HG03159 (cell line): ENCODE measurements around the gene PTDSS2.

Experiments used
- ATAC-seq: cut with Tn5 transposase; IDR thresholded peaks from one replicate; pipeline ENCODE4 v1.9.1; 2021; ENCODE audit warnings: mild to moderate bottlenecking, moderate library complexity; ENCODE audit not compliant: unreplicated experiment

The PTDSS2 gene

DNA sequence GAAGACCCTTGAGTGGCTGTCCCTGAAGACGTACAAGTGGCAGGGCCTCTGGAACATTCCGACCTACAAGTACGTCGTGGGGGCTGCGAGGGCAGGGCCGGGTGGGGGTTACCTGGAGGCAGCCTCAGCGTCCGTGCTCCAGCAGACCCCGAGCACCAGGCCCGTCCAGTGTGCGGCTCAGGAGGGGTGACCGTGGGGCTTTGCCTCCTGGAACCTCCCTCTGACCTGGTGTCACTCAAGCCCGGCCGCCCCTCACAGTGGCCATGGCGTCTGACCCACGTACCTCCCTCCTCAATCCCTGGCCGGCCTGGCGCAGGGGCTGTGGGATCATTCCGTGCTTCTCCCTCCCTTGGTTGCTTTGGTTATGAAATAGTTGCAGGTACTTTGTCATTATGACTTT, 38.5 kb downstream of the PTDSS2 start:
- no peak for ATAC-seq

DNA sequence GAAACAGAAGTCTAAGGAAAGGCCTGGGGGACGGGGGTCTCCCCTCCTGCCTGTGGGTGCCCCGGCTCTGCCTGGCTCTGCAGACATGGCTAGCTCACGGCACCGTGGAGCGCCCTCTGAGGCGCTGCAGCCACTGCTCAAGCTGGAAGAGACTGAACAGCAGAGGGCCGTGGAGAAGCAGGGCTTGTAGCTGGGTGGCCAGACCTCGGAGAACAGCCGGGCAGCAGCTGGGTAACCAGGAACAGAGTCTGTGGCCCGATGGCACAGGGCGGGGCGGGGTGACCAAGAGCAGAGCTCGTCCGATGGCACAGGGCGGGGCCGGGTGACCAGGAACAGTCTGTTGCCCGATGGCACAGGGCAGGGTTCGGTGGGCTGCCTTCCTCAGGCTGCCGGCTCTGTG, 38.9 kb downstream of the PTDSS2 start:
- no peak for ATAC-seq

DNA sequence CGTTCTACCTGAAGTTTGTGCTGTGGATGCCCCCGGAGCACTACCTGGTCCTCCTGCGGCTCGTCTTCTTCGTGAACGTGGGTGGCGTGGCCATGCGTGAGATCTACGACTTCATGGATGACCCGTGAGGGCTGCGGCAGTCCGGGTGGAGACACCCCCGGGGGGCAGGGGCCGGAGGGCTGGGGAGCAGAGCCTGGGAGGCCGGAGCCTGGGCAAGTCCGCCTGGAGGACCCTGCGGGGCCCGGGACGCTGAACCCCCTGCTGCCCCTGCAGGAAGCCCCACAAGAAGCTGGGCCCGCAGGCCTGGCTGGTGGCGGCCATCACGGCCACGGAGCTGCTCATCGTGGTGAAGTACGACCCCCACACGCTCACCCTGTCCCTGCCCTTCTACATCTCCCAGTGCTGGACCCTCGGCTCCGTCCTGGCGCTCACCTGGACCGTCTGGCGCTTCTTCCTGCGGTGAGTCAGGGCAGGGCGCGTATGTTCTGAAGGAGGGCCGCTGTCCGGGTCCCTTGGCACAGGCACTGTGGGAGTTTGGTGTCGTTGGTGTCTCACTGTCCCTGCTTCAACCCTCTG, 39.6 kb downstream of the PTDSS2 start:
- no peak for ATAC-seq

DNA sequence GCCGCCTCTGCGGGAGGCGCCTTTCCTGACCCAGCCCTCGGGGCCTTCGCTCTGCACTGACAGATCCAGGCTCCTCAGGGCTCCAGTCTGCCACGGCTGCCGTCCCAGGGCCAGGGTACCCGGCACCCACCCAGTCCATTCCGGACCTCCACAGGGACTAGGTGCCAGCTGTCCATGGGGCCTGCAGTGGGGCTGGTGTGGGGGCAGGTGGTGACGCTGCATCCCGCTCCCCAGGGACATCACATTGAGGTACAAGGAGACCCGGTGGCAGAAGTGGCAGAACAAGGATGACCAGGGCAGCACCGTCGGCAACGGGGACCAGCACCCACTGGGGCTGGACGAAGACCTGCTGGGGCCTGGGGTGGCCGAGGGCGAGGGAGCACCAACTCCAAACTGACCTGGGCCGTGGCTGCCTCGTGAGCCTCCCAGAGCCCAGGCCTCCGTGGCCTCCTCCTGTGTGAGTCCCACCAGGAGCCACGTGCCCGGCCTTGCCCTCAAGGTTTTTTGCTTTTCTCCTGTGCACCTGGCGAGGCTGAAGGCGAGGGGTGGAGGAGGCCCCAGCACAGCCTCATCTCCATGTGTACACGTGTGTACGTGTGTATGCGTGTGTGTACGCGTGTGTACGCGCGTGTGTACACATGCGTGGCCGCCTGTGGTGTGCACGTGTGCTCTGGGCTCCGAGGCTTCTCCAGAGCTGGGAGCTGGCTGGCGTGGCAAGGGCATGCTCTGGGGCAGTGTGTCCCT, 40.3 kb downstream of the PTDSS2 start:
- ATAC-seq = no peak

DNA sequence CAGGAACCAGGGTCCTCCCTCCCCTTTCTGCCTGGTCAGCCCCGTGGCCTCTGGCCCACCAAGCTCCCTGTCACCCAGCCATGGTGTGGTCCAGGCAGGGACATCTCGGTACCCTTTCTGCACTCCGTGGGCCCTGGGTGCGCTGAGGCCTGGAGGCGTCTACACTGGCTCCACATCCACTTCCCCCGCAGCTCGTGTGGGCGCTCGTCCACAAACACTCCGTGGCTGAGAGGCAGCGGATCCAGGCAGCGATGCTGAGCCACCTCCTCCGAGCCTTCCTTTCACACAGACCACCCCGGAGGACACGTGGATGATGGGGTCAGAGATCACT, 40.8 kb downstream of the PTDSS2 start:
- ATAC-seq = no peak

DNA sequence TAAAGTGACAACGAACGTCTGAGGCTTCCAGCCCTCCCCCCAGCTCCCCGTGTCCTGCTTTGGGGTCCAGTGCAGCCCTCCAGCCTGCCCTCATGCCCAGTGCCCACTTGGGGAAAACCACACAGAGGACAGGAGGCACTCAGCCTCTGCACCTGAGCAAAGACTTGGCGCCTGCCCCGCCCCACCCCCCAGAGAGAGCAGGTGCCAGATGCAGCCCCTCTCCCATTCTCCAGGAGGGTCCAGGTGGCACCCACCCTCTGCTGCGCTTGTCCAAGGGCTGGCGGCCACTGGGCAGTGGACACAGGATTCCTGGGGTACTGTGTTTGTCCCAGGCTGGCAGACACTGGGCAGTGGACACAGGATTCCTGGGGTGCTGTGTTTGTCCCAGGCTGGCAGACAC, 41.3 kb downstream of the PTDSS2 start:
- no peak for ATAC-seq

DNA sequence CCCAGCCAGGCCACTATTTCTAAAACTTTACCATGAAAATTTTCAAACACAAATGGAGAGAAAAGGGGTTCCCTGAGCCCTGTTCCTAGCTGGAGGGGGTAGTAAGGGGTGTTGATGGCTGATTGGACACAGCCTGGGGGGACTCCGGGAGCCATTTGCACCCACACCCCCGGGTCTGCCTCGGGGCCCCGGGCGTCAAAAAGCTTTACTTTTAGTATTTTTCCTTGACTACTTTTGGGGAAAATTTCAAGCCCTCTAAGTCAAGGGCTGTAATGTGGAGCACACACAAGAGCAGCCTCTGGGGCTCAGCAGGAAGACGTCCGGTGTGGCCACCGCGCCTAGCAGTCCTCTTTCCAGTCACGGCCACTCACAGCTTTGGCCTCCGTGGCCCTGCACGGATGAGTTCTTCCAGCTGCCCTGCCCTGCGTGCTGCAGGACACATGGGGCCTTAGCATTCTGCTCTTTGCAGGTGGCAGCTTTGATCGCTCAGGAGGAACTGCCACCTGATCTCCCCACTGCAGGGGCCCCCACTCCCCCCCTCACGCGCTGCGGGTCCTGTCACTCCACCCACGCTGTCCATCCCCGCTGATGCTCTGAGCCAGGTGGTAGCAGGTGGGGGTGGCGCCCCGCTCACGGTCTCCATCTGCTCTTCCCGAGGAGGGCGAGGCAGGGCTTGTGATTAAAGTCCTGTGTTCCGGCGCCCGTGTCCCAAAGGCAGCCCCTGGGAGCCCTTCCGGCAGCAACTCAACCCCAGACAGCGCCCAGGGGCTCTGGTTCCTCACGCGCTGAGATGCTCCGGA, 42.5 kb downstream of the PTDSS2 start:
- ATAC-seq = no peak

DNA sequence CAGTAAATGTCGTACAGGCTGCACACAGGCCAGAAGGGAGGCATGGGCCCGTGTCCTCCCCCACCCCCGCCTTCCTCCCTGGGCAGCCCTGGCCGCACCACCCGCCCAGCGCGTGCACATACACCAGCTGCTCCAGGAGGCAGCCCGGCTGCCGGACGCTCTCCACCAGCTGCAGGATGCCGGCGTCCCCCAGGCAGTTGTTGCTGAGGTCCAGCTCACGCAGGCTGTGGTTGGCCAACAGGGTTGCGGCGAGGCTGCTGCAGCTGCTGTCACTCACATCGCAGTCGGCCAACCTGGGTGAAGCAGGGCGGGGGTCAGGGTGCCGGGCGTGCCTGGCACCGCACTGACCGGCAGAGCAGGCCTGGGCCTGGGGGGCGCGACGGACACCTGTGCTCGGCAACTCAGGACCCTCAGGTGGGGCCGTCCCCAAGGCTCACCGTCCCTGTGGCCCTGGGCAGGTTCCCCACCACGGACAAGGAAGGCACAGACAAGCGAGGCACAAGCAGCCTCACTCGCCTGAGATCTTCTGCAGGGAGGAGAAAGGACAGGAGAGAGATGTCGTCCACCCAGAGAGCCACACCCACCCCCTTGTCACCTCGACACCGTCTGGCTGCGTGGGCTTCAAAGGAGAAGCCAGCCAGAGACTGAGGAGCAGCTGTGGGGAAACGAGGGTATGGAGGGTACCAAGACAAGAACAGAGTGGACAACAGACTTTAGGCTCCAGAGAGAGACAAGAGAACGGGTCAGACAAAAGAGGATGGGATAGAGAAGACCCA, 44.9 kb downstream of the PTDSS2 start:
- ATAC-seq = no peak

DNA sequence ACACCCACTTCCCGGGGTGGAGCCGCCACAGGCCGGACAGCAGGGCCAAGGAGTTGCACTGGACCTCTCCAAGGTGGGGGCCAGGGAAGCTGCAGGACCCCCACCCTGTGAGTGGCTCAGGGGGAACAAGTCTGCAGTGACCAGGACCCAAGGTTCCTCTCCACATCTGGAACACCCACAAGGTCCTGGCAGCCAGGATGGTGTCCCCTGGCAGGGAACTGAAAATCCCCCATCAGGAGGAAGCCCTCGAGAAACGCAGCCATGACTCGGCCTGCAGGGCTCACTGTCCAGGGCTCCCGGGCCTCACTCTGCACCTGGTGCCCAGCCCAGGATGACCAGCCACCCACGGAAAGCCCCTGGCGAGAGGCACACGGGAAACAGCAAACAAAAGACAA, 45.5 kb downstream of the PTDSS2 start:
- ATAC-seq = no peak

DNA sequence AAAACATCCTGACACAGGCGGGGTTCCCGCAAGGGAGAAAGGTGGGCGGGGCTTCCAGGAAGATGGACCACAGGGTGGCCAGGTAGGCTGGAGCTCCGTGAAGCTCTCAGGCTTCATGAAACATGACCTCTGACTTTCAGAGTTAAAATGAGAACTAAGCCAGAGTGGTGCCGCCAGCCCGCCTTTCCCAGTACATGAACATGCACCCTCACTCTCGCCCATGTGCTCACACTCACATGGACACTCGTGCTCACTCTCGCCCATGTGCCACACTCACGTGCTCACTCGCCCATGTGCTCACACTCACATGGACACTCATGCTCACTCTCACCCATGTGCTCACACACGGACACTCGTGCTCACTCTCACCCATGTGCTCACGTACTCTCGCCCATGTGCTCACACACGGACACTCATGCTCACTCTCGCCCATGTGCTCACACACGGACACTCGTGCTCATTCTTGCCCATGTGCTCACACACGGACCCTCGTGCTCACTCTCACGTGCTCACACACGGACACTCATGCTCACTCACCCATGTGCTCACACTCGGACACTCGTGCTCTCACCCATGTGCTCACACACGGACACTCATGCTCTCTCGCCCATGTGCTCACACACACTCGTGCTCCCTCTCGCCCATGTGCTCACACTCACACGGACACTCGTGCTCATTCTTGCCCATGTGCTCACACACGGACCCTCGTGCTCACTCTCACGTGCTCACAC, 46.9 kb downstream of the PTDSS2 start:
- no peak for ATAC-seq

DNA sequence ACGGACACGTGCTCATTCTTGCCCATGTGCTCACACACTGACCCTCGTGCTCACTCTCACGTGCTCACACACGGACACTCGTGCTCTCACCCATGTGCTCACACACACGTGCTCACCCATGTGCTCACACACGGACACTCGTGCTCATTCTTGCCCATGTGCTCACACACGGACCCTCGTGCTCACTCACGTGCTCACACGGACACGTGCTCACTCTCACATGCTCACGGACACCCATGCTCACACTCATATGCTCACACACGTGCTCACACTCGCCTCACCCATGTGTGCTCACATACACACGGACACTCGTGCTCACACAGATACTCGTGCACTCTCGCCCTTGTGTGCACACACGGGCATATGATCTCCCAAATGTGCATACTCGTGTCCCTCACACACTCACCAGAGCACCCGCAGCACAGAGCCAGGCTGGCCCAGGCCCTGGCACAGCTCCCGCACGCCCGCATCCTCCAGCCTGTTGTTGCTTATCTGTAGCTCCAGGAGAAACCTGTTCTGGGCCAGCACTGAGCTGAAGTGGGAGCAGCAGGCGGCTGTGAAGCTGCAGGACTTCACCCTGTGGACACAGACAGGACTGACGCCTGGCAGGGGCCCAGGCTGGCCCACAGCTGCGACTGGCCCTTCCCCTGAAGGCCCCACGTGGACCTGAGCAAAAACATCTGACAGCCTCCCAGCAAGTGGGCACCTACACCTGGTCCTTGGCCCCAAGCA, 47.7 kb downstream of the PTDSS2 start:
- no peak for ATAC-seq

DNA sequence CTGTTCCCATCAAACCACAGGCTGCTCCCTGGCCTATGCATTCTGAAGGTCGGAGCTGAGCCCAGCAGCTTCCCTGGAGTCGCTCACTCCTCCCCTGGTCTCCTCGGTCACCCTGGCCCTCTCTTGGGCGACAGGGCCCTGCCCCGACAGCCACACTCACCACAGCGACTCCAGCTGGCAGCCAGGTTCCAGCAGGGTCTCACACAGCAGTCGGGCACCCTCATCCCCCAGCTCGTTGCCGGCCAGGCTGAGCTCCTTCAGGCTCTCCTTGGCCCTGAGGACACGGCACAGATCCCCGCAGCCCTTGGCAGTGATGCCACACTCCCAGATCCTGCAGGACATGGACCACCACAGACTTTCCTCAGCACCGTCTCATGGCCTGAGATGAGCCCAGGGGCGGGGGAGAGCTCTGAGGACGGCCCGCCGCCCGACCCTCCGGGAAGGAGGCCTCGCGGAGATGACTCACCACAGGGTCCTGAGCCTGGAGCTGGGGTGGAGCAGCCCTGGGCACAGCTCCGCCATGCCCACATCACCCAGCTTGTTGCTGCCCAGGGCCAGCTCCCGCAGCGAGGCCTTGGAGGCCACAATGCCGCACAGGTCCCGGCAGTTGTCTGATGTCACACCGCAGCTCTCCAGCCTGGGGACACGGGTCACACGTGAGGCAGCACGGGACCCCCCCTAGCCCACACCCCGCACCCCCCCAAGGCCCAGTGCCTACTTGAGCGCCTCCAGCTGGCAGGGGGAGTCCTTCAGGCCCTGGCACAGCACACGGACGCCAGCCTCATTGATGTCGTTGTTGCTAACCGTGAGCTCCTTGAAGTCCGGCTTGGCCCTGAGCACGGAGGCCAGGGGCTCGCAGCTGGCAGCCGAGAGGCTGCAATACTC, 48.5 kb downstream of the PTDSS2 start:
- no peak for ATAC-seq

DNA sequence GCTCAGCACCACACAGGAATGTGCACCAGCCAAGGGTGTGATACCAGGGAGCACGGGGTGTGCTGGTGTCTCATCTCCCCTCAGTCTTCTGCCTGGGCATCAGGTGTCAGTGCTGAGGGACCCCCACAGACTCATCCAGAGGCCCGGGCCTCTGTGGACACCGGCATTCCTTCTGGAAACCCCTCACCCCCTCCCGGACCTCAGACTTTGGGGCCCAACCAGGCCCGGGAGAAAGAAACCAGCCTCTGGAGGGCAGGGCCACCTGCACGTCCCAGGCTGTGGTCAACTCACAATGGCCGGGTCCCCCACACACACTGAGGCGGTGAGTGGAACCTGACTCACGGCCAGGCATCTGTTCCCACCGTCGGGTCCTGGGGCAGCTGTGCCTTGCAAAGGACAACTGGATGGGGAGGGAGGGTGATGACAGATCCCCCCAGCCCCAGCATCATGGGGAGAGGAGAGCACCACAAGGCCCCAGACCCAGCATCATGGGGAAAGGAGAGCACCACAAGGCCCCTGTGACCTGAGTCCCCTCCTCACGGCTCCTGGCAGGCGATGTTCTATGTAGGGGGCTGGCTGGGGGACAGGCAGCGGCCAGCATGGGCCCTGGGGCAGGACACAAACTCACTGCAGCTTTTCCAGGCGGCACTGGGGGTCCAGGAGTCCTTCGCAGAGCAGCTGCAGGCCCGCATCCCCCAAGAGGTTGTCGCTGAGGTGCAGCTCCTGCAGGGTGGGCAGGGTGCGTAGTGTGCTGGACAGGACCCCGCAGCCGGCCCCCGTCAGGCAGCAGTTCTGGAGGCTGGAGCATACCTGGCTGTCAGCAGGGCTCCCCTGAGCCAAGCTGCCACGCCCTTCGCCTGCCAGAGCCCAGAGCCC, 49.4 kb downstream of the PTDSS2 start:
- no peak for ATAC-seq

DNA sequence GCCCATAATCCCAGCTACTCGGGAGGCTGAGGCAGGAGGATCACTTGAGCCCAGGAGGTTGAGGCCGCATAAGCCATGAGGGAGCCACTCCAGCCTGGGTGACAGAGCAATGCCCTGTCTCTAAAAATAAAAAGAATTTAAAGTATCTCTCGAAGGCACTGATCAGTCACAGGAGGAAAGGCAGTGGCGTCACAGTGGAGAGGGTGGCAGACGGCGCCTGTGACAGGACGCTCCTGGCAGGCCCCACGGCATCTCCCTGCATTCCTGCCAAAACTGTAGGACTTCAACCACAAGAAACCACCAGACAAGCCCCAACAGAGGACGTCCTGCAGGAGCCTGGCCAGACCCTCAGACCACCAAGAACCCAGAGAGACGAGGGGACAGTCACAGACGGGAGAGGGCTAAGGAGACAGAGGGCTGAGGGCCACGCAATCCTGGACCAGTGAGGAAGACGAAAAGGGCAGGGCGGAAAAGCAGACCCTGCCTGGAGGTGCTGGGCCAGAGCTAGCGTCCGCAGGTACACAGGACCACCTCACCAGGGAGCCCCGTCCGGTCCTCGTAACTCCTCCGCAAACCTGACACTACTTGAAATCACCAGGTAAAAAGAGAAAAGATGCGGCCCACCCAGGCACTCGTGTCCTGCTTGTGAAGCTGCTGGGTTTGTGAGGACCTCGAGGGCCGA, 51.1 kb downstream of the PTDSS2 start:
- ATAC-seq = no peak

DNA sequence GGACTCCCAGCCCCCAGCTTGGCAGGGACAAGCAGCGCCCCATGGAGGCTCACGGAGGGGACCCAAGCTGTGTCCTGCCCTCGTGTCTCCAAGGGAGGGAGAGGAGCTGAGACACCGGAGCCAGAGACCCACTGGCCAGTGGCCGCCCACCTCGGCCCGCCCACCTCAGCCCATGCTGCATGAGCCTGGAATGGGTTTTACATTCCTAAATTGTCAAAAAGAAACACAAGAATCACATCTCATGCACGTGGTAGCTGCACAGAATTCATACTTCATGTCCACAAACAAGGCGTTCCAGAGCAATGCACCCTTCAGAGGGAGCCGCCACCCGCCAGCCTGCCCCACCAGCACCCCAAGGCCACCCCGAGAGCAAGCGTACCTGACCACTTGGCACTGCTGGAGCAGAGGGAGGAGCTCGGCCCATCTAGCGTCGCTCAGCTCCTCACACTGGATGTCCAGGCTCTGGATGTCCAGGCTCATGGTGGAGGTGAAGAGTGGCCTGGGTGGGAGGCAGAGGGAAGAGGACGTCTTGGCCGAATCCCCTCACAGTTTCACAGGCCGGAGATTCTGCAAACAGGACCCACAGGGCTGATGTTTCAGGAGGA, 51.7 kb downstream of the PTDSS2 start:
- ATAC-seq = no peak

DNA sequence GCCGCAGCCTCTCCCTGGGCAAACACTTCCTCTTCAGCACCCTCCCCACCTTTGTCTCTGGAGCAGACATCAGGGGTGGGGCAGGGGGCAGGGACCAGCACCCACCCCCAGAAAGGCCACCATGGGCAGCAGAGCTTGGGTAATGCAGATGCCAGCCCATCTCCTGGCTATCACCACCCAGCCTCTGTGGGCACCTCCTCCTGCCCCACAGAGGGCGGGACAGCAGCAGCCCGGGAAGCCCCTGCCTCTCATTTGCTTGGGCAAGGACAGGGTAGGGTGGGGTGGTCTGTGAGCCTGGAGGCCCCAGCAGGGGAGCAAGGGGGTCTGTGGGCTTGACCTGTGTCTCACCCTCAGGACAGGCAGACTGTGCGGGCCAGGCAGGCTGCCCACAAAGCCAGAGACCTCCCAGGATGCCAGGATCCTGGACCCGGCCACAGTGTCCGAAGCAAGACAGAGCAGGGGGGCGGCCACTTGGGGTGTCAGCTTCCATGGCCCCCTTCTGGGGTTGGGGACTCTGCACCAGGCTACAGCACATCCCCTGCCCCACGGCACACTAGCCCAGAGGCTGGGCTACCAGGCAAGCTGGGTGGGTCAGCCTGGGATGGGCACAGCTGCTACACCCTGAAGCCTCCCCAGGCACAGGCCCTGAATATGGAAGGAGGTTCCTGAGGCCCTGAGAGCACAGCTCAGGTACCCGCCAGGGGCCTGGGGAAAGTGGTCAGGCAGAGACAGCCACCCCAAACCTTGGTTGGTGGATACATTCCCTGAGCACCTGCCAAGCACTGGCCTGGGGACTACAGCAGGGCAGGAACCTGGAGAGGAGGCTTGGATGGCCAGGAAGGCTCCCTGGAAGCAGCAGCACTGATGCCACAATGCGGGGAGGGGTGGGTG, 52.5 kb downstream of the PTDSS2 start:
- no peak for ATAC-seq
